Loucy (cell line): ENCODE data around the gene FADS3.

Source experiments
- H2AFZ ChIP-seq: fragments of 200-600 bp; sonication (generic); 2 replicates; pipeline ENCODE4 v1.6.0; 2016; ENCODE audit warnings: antibody characterized with exemption, mild to moderate bottlenecking, low read length, moderate library complexity
- H3F3A ChIP-seq: fragments of 200-600 bp; 2 replicates; pipeline ENCODE4 v1.6.0; 2016; ENCODE audit warnings: antibody characterized with exemption, low read depth, mild to moderate bottlenecking
- H3K27me3 ChIP-seq: fragments of 200-600 bp; sonication (generic); 2 replicates; pipeline ENCODE4 v1.6.1; 2014; ENCODE audit warnings: low read length, mild to moderate bottlenecking; ENCODE audit not compliant: insufficient read depth, poor library complexity, severe bottlenecking
- H3K36me3 ChIP-seq: fragments of 200-600 bp; sonication (generic); 2 replicates; pipeline ENCODE4 v1.6.1; 2016; ENCODE audit warnings: low read length; ENCODE audit not compliant: insufficient read depth
- H3K4me1 ChIP-seq: fragments of 200-600 bp; sonication (generic); 2 replicates; pipeline ENCODE4 v1.5.1; 2014; ENCODE audit warnings: low read length, mild to moderate bottlenecking; ENCODE audit not compliant: insufficient read depth, poor library complexity, severe bottlenecking
- H3K4me2 ChIP-seq: fragments of 200-600 bp; sonication (generic); 2 replicates; pipeline ENCODE4 v1.6.0; 2014; ENCODE audit warnings: antibody characterized with exemption, low read length, low read depth, mild to moderate bottlenecking; ENCODE audit not compliant: poor library complexity, severe bottlenecking
- H3K4me3 ChIP-seq: fragments of 200-600 bp; sonication (generic); 2 replicates; pipeline ENCODE4 v1.5.1; 2014; ENCODE audit warnings: low read length, mild to moderate bottlenecking, mixed read lengths; ENCODE audit not compliant: poor library complexity, severe bottlenecking
- H3K79me2 ChIP-seq: fragments of 200-600 bp; sonication (generic); 2 replicates; pipeline ENCODE4 v1.6.1; 2014; ENCODE audit warnings: low read length; ENCODE audit not compliant: insufficient read depth
- H3K9ac ChIP-seq: fragments of 200-600 bp; sonication (generic); 2 replicates; pipeline ENCODE4 v1.6.0; 2014; ENCODE audit warnings: mild to moderate bottlenecking, low read depth, low read length, moderate library complexity; ENCODE audit not compliant: poor library complexity, severe bottlenecking
- H3K9me2 ChIP-seq: fragments of 200-600 bp; sonication (generic); replicated peaks from 2 replicates; pipeline ENCODE4 v1.6.1; 2016; ENCODE audit warnings: low read depth, low read length, mixed read lengths
- H3K9me3 ChIP-seq: fragments of 200-600 bp; sonication (generic); 2 replicates; pipeline ENCODE4 v1.6.1; 2014; ENCODE audit warnings: mild to moderate bottlenecking, antibody characterized with exemption, low read length, low read depth; ENCODE audit not compliant: insufficient read depth
- H4K20me1 ChIP-seq: fragments of 200-600 bp; sonication (generic); 2 replicates; pipeline ENCODE4 v1.6.0; 2014; ENCODE audit warnings: antibody characterized with exemption, low read length, mild to moderate bottlenecking; ENCODE audit not compliant: insufficient read depth, poor library complexity, severe bottlenecking
- CTCF ChIP-seq: fragments of 200-600 bp; sonication (generic); conservative IDR thresholded peaks from 2 replicates; pipeline ENCODE4 v1.5.1; 2014; ENCODE audit warnings: mild to moderate bottlenecking, antibody characterized with exemption, low read length
- EZH2phosphoT487 ChIP-seq: fragments of 200-600 bp; IDR thresholded peaks from 2 replicates; pipeline ENCODE4 v1.6.1; 2018; ENCODE audit warnings: antibody characterized with exemption, mild to moderate bottlenecking, moderate library complexity, borderline replicate concordance

FADS3 gene

GRCh38 chr11:61875698-61876097 is 15.6 kb downstream of the FADS3 start:
- Histone ChIP-seq H3K4me3 (no peak overlapping the region), H2AFZ (no peak overlapping the region), H3K9ac (no peak overlapping the region), H3K79me2 (no peaks in the 10 kb centered on the region), H3K9me3 (no peaks in the 10 kb centered on the region), H3K36me3 (no peaks in the 10 kb centered on the region), H3K4me1 (peaks cover 7% of the 10 kb centered on the region), H4K20me1 (no peaks in the 10 kb centered on the region), H3F3A (no peaks in the 10 kb centered on the region; the same call in 1 of the 2 replicates), H3K4me2 (no peak overlapping the region), H3K27me3 (no peaks in the 10 kb centered on the region), H3K9me2 (no peaks in the 10 kb centered on the region)
- TF ChIP-seq EZH2phosphoT487 (no peak), CTCF (no peak)

- H3F3A ChIP-seq, result no peaks in the 10 kb centered on the region; the same call in 1 of the 2 replicates
- peaks cover 9% of the 10 kb centered on the region for H3K4me1 ChIP-seq
- H3K27me3 ChIP-seq, result no peaks in the 10 kb centered on the region
- no peak overlapping the region for H3K4me2 ChIP-seq
- H3K4me3 ChIP-seq, result no peak overlapping the region
- no peaks in the 10 kb centered on the region for H3K9me2 ChIP-seq
- TF ChIP-seq EZH2phosphoT487, result no peak
- H3K36me3 ChIP-seq, result no peaks in the 10 kb centered on the region
- H4K20me1 ChIP-seq, result no peaks in the 10 kb centered on the region
- no peak overlapping the region for H3K9ac ChIP-seq
- H3K9me3 ChIP-seq, result no peaks in the 10 kb centered on the region
- no peaks in the 10 kb centered on the region for H3K79me2 ChIP-seq
- H2AFZ ChIP-seq, result no peak overlapping the region
These were observed 16.5 kb downstream of the FADS3 start for GRCh38 chr11:61874853-61875252.

GRCh38 chr11:61874377-61874809 is 17.0 kb downstream of the FADS3 start:
- H3F3A ChIP-seq, result no peaks in the 10 kb centered on the region; the same call in 1 of the 2 replicates
- no peak overlapping the region for H3K9ac ChIP-seq
- no peak overlapping the region for H2AFZ ChIP-seq
- H4K20me1 ChIP-seq, result no peaks in the 10 kb centered on the region
- TF ChIP-seq CTCF (no peak), EZH2phosphoT487 (no peak)
- no peaks in the 10 kb centered on the region for H3K27me3 ChIP-seq
- no peaks in the 10 kb centered on the region for H3K36me3 ChIP-seq
- H3K4me1 ChIP-seq, result peaks cover 9% of the 10 kb centered on the region
- no peaks in the 10 kb centered on the region for H3K79me2 ChIP-seq
- H3K9me3 ChIP-seq, result no peaks in the 10 kb centered on the region
- no peaks in the 10 kb centered on the region for H3K9me2 ChIP-seq
- H3K4me2 ChIP-seq, result no peak overlapping the region
- H3K4me3 ChIP-seq, result no peak overlapping the region
